NK-92 treated with Interleukin-12 subunit alpha and Interleukin-12 subunit beta, amount 100 ng/mL, for 24 hours (cell line): Measurements from ENCODE around the gene PRPF31.
"Not testable (repeated sequence)": the region's sequence is repeated elsewhere in the genome, so short reads cannot be mapped to it uniquely, and the experiment has no call there.

Experiments
- DNase-seq: peaks from one replicate; lab custom pipeline; 2025; lab: John Stamatoyannopoulos, UW

PRPF31 gene

DNA sequence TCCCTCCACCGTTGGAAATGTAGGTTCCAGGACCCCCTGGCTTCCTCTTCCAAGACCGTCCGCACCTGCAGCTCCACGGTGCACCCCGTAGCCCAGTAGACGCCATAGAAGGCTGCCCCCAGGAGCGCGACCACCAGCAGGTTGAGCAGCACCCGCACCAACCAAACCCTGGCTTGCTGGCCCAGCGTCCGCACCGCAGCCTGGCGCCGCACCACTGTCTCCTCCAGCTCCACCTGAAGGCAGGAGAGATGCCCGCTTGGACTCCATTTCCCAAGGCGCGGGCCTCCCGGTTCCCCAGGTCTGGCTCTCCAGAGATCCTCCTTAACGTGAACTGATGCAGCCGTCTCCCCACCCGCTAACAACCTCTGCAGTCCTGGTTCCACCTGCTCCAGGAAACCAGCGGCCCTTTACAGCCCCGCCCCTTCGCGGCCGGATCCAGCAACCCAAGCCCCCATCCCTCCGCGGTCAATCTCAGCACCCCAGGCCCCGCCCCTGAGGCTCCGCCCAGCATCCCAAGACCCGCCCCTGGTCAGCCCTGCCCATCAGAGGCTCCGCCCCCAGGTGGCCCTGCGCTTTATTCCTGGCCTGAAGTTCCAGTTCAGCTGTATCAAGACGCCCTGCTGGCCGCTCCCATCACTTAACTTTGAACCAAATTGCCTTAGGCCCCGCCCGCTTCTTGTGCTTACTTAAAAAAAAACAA lies 49.0 kb downstream of the PRPF31 start:
- DNase-seq, result no peak

GRCh38 chr19:54165222-54165621 lies 49.7 kb downstream of the PRPF31 start:
- no peak for DNase-seq

GRCh38 chr19:54168174-54168917 lies 52.8 kb downstream of the PRPF31 start:
- peak; percentile 69 for DNase-seq

DNA sequence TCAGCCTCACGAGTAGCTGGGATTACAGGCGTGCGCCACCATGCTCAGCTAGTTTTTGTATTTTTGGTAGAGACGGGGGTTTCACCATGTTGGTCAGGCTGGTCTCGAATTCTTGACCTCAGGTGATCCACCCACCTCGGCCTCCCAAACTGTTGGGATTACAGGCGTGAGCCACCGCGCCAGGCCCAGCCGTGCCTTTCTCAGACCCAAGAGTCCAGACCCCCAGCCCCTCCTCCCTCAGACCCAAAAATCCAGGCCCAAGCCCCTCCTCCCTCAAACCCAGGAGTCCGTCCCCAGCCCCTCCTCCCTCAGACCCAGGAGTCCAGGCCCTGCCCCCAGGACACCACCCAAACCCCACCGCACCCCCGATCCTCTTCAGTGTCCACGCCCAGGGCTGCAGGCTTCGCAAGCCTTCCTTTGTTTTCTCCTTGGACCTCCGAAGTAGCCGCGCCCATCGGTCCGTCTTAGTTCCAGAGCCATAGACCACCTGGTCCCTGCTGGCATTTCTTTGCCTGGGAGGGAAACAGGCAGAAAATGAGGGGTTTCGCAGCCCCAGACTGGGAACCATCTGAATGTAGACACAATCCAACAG lies 53.7 kb downstream of the PRPF31 start:
- no peak for DNase-seq

- DNase-seq, result not testable (repeated sequence)
Measured at GRCh38 chr19:54171736-54172431, 56.3 kb downstream of the PRPF31 start.

- DNase-seq, result no peak
Measured at GRCh38 chr19:54172471-54173358, 57.2 kb downstream of the PRPF31 start, which contains the start of gene TMC4. Gene TMC4, minus strand, starts transcription at chr19:54173160. Its CDS starts 43 bp downstream, at chr19:54173117.

GRCh38 chr19:54173359-54173699 lies 57.8 kb downstream of the PRPF31 start:
- no peak for DNase-seq

- DNase-seq, result no peak
Measured at GRCh38 chr19:54173951-54174834, 58.6 kb downstream of the PRPF31 start.

DNA sequence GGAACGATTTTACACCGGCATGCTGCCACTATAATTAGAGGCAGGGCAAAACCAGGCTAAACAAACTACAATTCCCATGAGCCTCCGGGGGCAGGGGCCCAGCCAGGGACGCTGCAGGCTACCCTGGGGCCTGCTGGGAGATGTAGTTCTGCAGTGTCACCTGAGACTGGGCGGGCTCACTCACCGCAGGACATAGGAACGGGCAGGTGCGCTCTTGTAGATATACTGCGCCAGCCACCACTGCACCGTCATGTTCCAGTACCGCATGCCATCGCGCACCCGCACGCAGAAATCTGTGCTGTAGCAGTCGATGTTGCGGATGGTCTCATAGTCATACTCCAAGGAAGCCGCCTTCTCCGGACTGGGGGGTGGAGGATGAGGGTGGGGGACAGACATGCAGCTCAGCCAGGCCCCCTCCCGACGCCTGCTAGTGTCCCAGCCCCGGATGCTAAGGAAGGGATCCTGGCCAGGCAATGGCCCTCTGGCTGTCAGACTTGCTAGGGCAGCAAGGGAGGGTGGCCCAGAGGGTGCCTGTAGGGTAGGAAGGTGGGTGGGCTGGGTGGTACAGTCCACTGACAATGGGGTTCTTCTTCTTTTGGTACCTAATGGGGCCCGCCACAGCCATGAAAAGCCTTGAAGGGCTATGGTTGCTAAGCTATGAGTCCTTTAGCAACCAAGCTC lies 63.2 kb downstream of the PRPF31 start:
- DNase-seq, result no peak

GRCh38 chr19:54179262-54179852 lies 63.8 kb downstream of the PRPF31 start:
- no peak for DNase-seq

DNA sequence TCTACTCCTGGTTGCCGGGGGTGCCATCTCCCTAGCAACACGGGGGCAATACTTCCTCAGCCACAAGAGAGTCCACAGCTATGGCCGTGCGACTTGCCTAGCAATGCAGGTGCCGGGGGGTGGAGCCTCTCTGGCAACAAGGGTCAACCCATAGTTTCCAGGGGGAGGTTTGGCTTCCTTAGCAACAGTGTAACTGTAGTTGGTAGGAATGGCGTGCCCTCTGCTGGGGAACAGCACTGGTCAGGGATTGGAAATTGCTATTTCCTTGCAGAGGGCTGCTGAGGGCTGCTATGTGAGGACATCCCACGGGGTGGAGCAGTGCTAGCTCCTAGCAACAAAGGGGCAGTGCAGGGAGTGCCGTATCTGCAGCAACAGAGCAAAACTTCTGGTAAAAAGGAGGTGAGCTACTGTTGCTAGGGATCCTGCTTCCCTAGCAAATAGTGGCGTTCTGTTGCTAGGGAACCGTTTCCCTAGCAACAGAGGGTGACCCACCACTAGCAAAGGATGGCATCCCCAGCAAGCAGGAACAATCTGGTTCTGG lies 64.4 kb downstream of the PRPF31 start:
- DNase-seq, result no peak

GRCh38 chr19:54180691-54181091 lies 65.1 kb downstream of the PRPF31 start:
- DNase-seq, result no peak
